ENCODE measurements around the gene PEX1. TPM values are rescaled to one million over a fixed set of nuclear protein-coding genes. Genes with fewer than 3 reads are reported as not detected.

PEX1 gene
- total RNA-seq, 3 donors from 2014 or later = 20.2 to 52.8 (median 34.4) TPM

- no peaks in the 10 kb centered on the region for H3K9me3 ChIP-seq
- H3K27me3 ChIP-seq = no peaks in the 10 kb centered on the region
- H3K4me1 ChIP-seq = peaks cover 0 to 3% of the 10 kb centered on the region in 2 donors
- TF ChIP-seq, protein P1, sequence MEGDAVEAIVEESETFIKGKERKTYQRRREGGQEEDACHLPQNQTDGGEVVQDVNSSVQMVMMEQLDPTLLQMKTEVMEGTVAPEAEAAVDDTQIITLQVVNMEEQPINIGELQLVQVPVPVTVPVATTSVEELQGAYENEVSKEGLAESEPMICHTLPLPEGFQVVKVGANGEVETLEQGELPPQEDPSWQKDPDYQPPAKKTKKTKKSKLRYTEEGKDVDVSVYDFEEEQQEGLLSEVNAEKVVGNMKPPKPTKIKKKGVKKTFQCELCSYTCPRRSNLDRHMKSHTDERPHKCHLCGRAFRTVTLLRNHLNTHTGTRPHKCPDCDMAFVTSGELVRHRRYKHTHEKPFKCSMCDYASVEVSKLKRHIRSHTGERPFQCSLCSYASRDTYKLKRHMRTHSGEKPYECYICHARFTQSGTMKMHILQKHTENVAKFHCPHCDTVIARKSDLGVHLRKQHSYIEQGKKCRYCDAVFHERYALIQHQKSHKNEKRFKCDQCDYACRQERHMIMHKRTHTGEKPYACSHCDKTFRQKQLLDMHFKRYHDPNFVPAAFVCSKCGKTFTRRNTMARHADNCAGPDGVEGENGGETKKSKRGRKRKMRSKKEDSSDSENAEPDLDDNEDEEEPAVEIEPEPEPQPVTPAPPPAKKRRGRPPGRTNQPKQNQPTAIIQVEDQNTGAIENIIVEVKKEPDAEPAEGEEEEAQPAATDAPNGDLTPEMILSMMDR (IDR thresholded peaks at IDR 0.05) = no peak
- no peak for TF ChIP-seq POLR2AphosphoS5 (IDR thresholded peaks at IDR 0.05)
- no peak for TF ChIP-seq POLR2A (IDR thresholded peaks at IDR 0.05)
- DNase-seq (ENCODE audit: low spot score in 2 of 2) = no peak
- H3K36me3 ChIP-seq = no peaks in the 10 kb centered on the region
- no peak overlapping the region for H3K4me3 ChIP-seq
- H3K27ac ChIP-seq = no peak overlapping the region
- intact Hi-C loops (cut with DNase I; ENCODE audit: low total_unique reads) = no loop called here
Measured at GRCh38 chr7:92523110-92523509, 5.2 kb downstream of the PEX1 start.

GRCh38 chr7:92520024-92520423 is 8.3 kb downstream of the PEX1 start:
- DNase-seq (ENCODE audit: low spot score in 2 of 2) = no peak
- intact Hi-C loops (cut with DNase I; ENCODE audit: low total_unique reads) = no loop called here
- Histone ChIP-seq H3K27ac (no peak overlapping the region), H3K4me1 (no peaks in the 10 kb centered on the region), H3K4me3 (no peak overlapping the region), H3K27me3 (no peaks in the 10 kb centered on the region), H3K36me3 (no peaks in the 10 kb centered on the region), H3K9me3 (no peaks in the 10 kb centered on the region)
- no peak for TF ChIP-seq POLR2AphosphoS5 (IDR thresholded peaks at IDR 0.05)
- TF ChIP-seq POLR2A (IDR thresholded peaks at IDR 0.05) = no peak
- TF ChIP-seq, protein P1 (IDR thresholded peaks at IDR 0.05) = no peak

- no peak for DNase-seq (ENCODE audit: low spot score in 2 of 2)
- intact Hi-C loops (cut with DNase I; ENCODE audit: low total_unique reads) = no loop called here
- Histone ChIP-seq H3K27me3 (no peaks in the 10 kb centered on the region), H3K9me3 (no peaks in the 10 kb centered on the region), H3K27ac (no peak overlapping the region), H3K36me3 (no peaks in the 10 kb centered on the region), H3K4me3 (no peak overlapping the region), H3K4me1 (no peaks in the 10 kb centered on the region)
- TF ChIP-seq POLR2AphosphoS5 (IDR thresholded peaks at IDR 0.05) (no peak), POLR2A (IDR thresholded peaks at IDR 0.05) (no peak)
- TF ChIP-seq, protein P1 (IDR thresholded peaks at IDR 0.05) = no peak
Measured at GRCh38 chr7:92517631-92518030, 10.7 kb downstream of the PEX1 start.

- Histone ChIP-seq H3K4me1 (no peaks in the 10 kb centered on the region), H3K4me3 (no peak overlapping the region), H3K9me3 (no peaks in the 10 kb centered on the region), H3K36me3 (no peaks in the 10 kb centered on the region), H3K27me3 (no peaks in the 10 kb centered on the region), H3K27ac (no peak overlapping the region)
- intact Hi-C loops (cut with DNase I; ENCODE audit: low total_unique reads) = no loop called here
- no peak for DNase-seq (ENCODE audit: low spot score in 2 of 2)
- TF ChIP-seq, protein P1 (IDR thresholded peaks at IDR 0.05) = no peak
- TF ChIP-seq POLR2AphosphoS5 (IDR thresholded peaks at IDR 0.05) (no peak), POLR2A (IDR thresholded peaks at IDR 0.05) (no peak)
Measured at GRCh38 chr7:92513167-92513902, 15.0 kb downstream of the PEX1 start.

- no peak overlapping the region for H3K27ac ChIP-seq
- TF ChIP-seq, protein P1 (IDR thresholded peaks at IDR 0.05) = no peak
- TF ChIP-seq POLR2A (IDR thresholded peaks at IDR 0.05) (no peak), POLR2AphosphoS5 (IDR thresholded peaks at IDR 0.05) (no peak)
- H3K36me3 ChIP-seq = peaks cover 4% of the 10 kb centered on the region
- no peak for DNase-seq (ENCODE audit: low spot score in 2 of 2)
- no peaks in the 10 kb centered on the region for H3K4me1 ChIP-seq
- H3K4me3 ChIP-seq = no peak overlapping the region
- intact Hi-C loops (cut with DNase I; ENCODE audit: low total_unique reads) = no loop called here
- H3K27me3 ChIP-seq = no peaks in the 10 kb centered on the region
- H3K9me3 ChIP-seq = no peaks in the 10 kb centered on the region
Measured at GRCh38 chr7:92508946-92509345, 19.4 kb downstream of the PEX1 start.
